Astrocyte (in vitro differentiated cells and primary cell): ENCODE data around the gene KIAA1210. TPM values are rescaled to one million over a fixed set of nuclear protein-coding genes. Genes with fewer than 3 reads are reported as not detected.

Source experiments
- DNase-seq: peaks from one replicate; pipeline ENCODE4 v3.0.0-alpha.2; 2010; ENCODE audit warnings: low read depth
- FAIRE-seq: peaks from 2 replicates; lab custom pipeline; 2011; peaks lifted over from hg19 to GRCh38; lab: Jason Lieb, UNC
- H2AFZ ChIP-seq: 2 replicates; pipeline ENCODE4 v1.6.0; 2012; ENCODE audit warnings: low read depth, low read length, inconsistent platforms
- H3K27ac ChIP-seq: 2 replicates; pipeline ENCODE4 v1.5.1; 2011; ENCODE audit warnings: low read depth, low read length, inconsistent platforms
- H3K27me3 ChIP-seq: 2 replicates; pipeline ENCODE4 v1.6.0; 2011; ENCODE audit warnings: low read length, inconsistent platforms; ENCODE audit not compliant: insufficient read depth
- H3K36me3 ChIP-seq: 2 replicates; pipeline ENCODE4 v1.5.1; 2011; ENCODE audit warnings: low read length, inconsistent platforms; ENCODE audit not compliant: insufficient read depth
- H3K4me1 ChIP-seq: 2 replicates; pipeline ENCODE4 v1.5.1; 2011; ENCODE audit warnings: low read length, inconsistent platforms; ENCODE audit not compliant: insufficient read depth
- H3K4me2 ChIP-seq: 2 replicates; pipeline ENCODE4 v1.6.0; 2012; ENCODE audit warnings: low read length, inconsistent platforms
- H3K4me3 ChIP-seq: 2 replicates; pipeline ENCODE4 v1.5.1; 2011; ENCODE audit warnings: low read depth, mild to moderate bottlenecking, low read length, inconsistent platforms; ENCODE audit not compliant: insufficient read depth
- H3K79me2 ChIP-seq: 2 replicates; pipeline ENCODE4 v1.6.0; 2012; ENCODE audit warnings: mild to moderate bottlenecking, low read length, inconsistent platforms; ENCODE audit not compliant: insufficient read depth
- H3K9ac ChIP-seq: 2 replicates; pipeline ENCODE4 v1.6.0; 2012; ENCODE audit warnings: mild to moderate bottlenecking, low read length, inconsistent platforms
- H3K9me3 ChIP-seq: 2 replicates; pipeline ENCODE4 v1.5.1; 2012; ENCODE audit warnings: low read depth, mild to moderate bottlenecking, low read length, inconsistent platforms; ENCODE audit not compliant: insufficient read depth
- H4K20me1 ChIP-seq: 2 replicates; pipeline ENCODE4 v1.6.0; 2012; ENCODE audit warnings: low read length, inconsistent platforms; ENCODE audit not compliant: insufficient read depth
- H3K27ac Mint-ChIP-seq: one replicate; pipeline ENCODE4 v1.8.0; 2021; ENCODE audit warnings: mild to moderate bottlenecking, mixed read lengths; ENCODE audit not compliant: unreplicated experiment
- H3K27me3 Mint-ChIP-seq: one replicate; pipeline ENCODE4 v1.8.0; 2021; ENCODE audit warnings: low read depth, mixed read lengths; ENCODE audit not compliant: unreplicated experiment
- H3K36me3 Mint-ChIP-seq: one replicate; pipeline ENCODE4 v1.8.0; 2021; ENCODE audit warnings: low read depth, mixed read lengths; ENCODE audit not compliant: unreplicated experiment
- H3K4me1 Mint-ChIP-seq: one replicate; pipeline ENCODE4 v1.8.0; 2021; ENCODE audit warnings: low read depth, mixed read lengths; ENCODE audit not compliant: unreplicated experiment
- H3K4me3 Mint-ChIP-seq: one replicate; pipeline ENCODE4 v1.8.0; 2021; ENCODE audit warnings: mild to moderate bottlenecking, moderate library complexity, mixed read lengths; ENCODE audit not compliant: unreplicated experiment
- H3K9me3 Mint-ChIP-seq: one replicate; pipeline ENCODE4 v1.8.0; 2021; ENCODE audit warnings: mild to moderate bottlenecking, mixed read lengths; ENCODE audit not compliant: unreplicated experiment
- CTCF ChIP-seq: IDR thresholded peaks from 2 replicates; pipeline ENCODE4 v1.5.1; 2011; ENCODE audit warnings: low read depth, mild to moderate bottlenecking, inconsistent platforms, low read length, moderate library complexity; ENCODE audit not compliant: insufficient read depth
- EZH2 ChIP-seq: IDR thresholded peaks from 2 replicates; pipeline ENCODE4 v1.6.1; 2012; ENCODE audit warnings: mild to moderate bottlenecking, low read length, inconsistent platforms; ENCODE audit not compliant: insufficient read depth
- total RNA-seq: library from RNA; stranded (reverse); gene quantifications from 2 replicates; pipeline ENCODE4 v1.2.1, GENCODE V29; 2021

KIAA1210 gene
- total RNA-seq, 1 donor from 2014 or later: not detected

GRCh38 chrX:119155416-119156035 is 27.9 kb upstream of the KIAA1210 start:
- FAIRE-seq: peak; percentile 60
- H3K4me1 Mint-ChIP-seq: peaks cover 8% of the 10 kb centered on the region
- no peak for TF ChIP-seq EZH2
- no peak for TF ChIP-seq CTCF
- H4K20me1 ChIP-seq: no peaks in the 10 kb centered on the region
- H3K27ac Mint-ChIP-seq: no peak overlapping the region
- no peak overlapping the region for H3K4me3 ChIP-seq
- no peak overlapping the region for H3K4me2 ChIP-seq
- no peak overlapping the region for H2AFZ ChIP-seq
- peak; percentile 65 for DNase-seq
- no peaks in the 10 kb centered on the region for H3K9me3 ChIP-seq
- H3K36me3 ChIP-seq: no peaks in the 10 kb centered on the region
- H3K4me1 ChIP-seq: no peaks in the 10 kb centered on the region
- H3K9me3 Mint-ChIP-seq: no peaks in the 10 kb centered on the region
- no peak overlapping the region for H3K27ac ChIP-seq
- H3K4me3 Mint-ChIP-seq: no peak overlapping the region
- no peak overlapping the region for H3K9ac ChIP-seq
- H3K27me3 ChIP-seq: no peaks in the 10 kb centered on the region
- H3K36me3 Mint-ChIP-seq: no peaks in the 10 kb centered on the region
- peaks cover 9% of the 10 kb centered on the region for H3K27me3 Mint-ChIP-seq
- H3K79me2 ChIP-seq: no peaks in the 10 kb centered on the region

DNA sequence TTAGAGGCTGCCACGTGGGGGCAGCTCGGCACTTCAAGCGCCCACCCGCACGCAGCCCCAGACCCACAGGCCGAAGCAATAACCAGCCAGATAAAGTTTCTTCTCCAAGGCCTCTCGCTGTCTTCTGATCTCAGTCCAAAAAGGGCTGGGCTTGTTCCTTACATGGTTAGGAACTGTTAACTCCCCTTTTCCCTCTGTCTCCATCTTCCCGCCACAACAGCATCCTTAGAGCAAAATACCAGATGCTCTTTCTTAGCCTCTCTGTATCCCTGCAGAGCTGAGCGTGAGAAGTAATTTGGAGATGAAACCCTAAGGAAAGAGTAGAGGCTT is 23.4 kb upstream of the KIAA1210 start:
- H3K27me3 ChIP-seq: no peaks in the 10 kb centered on the region
- Mint-ChIP-seq H3K27ac (no peak overlapping the region), H3K9me3 (no peaks in the 10 kb centered on the region), H3K4me3 (no peak overlapping the region), H3K27me3 (peaks cover 12% of the 10 kb centered on the region), H3K36me3 (no peaks in the 10 kb centered on the region), H3K4me1 (peaks cover 7% of the 10 kb centered on the region)
- DNase-seq (no peak), FAIRE-seq (no peak)
- TF ChIP-seq EZH2 (no peak), CTCF (no peak)
- no peak overlapping the region for H3K4me2 ChIP-seq
- no peaks in the 10 kb centered on the region for H4K20me1 ChIP-seq
- no peaks in the 10 kb centered on the region for H3K4me1 ChIP-seq
- no peak overlapping the region for H3K27ac ChIP-seq
- H3K36me3 ChIP-seq: no peaks in the 10 kb centered on the region
- no peak overlapping the region for H2AFZ ChIP-seq
- H3K79me2 ChIP-seq: no peaks in the 10 kb centered on the region
- no peaks in the 10 kb centered on the region for H3K9me3 ChIP-seq
- H3K9ac ChIP-seq: no peak overlapping the region
- no peak overlapping the region for H3K4me3 ChIP-seq

DNA sequence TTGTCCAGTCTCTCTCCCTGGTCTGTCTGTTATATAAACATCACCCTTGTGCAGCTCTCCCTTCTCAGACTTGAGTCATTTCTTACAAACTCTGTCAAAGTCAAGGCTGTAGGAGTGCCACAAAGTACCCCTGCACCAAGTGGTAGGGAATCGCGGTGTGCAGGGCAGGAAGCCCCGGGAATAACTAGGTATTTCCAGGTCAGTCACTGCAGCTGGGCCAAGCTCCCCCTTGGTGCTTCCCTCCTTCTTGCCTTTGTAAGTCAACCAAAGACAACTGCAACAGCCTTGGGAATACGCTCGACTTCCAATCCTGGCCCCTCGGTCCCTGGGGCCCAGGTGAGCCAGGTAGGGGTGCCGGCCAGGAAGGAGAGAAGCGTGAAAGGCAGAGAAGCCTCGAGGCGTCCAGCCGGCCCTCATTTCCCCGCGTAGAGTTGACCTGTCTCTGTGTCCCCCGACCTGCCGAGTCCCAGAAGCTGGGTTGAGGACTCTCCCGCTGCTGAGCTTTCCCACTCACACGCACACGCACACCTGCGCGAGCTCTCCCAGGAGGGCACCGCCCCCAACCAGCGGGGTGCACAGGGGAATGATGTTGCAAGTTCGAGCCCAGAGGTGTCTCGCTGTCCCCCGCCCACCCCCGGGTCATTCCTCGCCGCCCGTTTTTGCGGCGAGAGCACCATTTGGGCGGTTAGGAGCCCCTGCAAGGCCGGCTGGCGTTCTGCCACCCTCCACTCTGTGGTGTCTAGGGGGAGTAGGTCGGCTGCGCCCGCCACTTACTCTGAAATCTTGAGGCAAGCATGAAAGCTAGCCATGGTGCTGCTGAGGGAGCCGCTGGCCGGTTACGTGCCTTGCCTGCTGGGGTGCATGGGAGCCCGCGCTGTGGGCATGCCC is 22.8 kb upstream of the KIAA1210 start:
- DNase-seq: no peak
- no peak overlapping the region for H3K4me3 ChIP-seq
- no peak overlapping the region for H3K4me2 ChIP-seq
- peaks cover 12% of the 10 kb centered on the region for H3K27me3 Mint-ChIP-seq
- FAIRE-seq: peak; percentile 82
- no peaks in the 10 kb centered on the region for H3K79me2 ChIP-seq
- H2AFZ ChIP-seq: no peak overlapping the region
- H3K9ac ChIP-seq: no peak overlapping the region
- H3K36me3 ChIP-seq: no peaks in the 10 kb centered on the region
- no peaks in the 10 kb centered on the region for H3K4me1 ChIP-seq
- no peaks in the 10 kb centered on the region for H3K9me3 Mint-ChIP-seq
- H4K20me1 ChIP-seq: no peaks in the 10 kb centered on the region
- peaks cover under 1% of the 10 kb centered on the region for H3K4me1 Mint-ChIP-seq
- H3K9me3 ChIP-seq: no peaks in the 10 kb centered on the region
- no peaks in the 10 kb centered on the region for H3K27me3 ChIP-seq
- TF ChIP-seq EZH2 (no peak), CTCF (no peak)
- H3K4me3 Mint-ChIP-seq: no peak overlapping the region
- no peak overlapping the region for H3K27ac ChIP-seq
- H3K36me3 Mint-ChIP-seq: no peaks in the 10 kb centered on the region
- no peak overlapping the region for H3K27ac Mint-ChIP-seq
